ENCODE measurements around the gene DOCK4.

Gene DOCK4

DNA sequence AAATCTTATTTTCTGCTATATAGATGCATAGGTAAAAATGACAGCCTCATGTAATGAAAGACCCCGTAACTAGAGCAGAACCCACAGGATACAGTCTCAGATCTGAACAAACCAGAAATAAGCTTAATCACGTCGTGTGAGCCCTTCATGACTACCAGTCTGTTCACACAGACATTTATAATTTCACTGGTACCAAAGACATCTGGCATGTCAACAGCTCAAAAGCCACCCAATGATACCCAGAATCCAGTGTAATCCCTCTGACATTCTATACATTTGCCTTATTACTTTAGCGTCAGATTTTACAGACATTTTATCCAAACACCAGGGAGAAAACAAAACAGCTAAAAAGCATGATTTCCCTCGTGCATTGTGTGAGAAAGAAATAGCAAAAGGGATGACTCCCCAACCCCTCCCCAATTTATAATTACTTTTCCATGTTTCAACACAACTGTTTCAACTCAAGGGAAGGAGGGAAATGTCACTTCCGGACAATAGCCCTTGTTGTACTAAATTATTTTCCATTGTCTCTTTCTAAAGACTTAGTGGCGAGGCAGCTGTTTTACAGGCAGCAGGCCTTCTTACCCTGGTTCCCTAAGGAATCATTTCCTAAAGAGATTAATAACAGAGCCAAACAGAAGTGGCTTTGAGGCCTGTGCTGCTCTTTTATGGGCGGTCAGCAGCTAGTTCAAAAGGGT is 33.2 kb downstream of the DOCK4 start:
- DNase-seq (ENCODE audit: extremely low spot score) = no peak
- ChIA-PET POLR2A (no interaction called here), CTCF (interaction anchor here (1.3 to 1.6 kb wide), 2 partner anchors 9 to 15 kb away, joined by 3 read pairs; no protein-coding TSS in a partner anchor)
- TF ChIP-seq, protein P1, sequence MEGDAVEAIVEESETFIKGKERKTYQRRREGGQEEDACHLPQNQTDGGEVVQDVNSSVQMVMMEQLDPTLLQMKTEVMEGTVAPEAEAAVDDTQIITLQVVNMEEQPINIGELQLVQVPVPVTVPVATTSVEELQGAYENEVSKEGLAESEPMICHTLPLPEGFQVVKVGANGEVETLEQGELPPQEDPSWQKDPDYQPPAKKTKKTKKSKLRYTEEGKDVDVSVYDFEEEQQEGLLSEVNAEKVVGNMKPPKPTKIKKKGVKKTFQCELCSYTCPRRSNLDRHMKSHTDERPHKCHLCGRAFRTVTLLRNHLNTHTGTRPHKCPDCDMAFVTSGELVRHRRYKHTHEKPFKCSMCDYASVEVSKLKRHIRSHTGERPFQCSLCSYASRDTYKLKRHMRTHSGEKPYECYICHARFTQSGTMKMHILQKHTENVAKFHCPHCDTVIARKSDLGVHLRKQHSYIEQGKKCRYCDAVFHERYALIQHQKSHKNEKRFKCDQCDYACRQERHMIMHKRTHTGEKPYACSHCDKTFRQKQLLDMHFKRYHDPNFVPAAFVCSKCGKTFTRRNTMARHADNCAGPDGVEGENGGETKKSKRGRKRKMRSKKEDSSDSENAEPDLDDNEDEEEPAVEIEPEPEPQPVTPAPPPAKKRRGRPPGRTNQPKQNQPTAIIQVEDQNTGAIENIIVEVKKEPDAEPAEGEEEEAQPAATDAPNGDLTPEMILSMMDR (IDR thresholded peaks at IDR 0.05; ENCODE audit: control extremely low read depth, extremely low read depth, low read depth, missing control alignments) = no peak

- TF ChIP-seq, protein P1 (IDR thresholded peaks at IDR 0.05; ENCODE audit: control extremely low read depth, extremely low read depth, low read depth, missing control alignments) = no peak
- ChIA-PET CTCF (no interaction called here), POLR2A (no interaction called here)
- no peak for DNase-seq (ENCODE audit: extremely low spot score)
These were observed 34.5 kb downstream of the DOCK4 start for GRCh38 chr7:112171673-112172072.

DNA sequence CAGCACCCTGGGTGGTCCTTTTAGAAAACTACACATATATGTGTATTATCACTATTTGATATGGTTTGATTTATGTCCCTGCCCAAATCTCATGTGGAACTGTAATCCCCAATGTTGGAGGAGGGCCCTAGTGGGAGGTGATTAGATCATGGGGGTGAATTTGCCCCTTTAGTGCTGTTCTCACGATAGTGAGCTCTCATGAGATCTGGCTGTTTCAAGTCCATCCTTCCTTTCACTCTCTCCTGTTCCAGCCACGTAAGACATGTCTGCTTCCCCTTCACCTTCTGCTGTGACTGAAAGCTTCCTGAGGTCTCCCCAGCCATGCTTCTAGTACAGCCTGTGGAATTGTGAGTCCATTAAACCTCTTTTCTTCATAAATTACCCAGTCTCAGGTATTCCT is 37.3 kb downstream of the DOCK4 start:
- POLR2A ChIA-PET = no interaction called here
- CTCF ChIA-PET = no interaction called here
- DNase-seq (ENCODE audit: extremely low spot score) = no peak
- TF ChIP-seq, protein P1 (IDR thresholded peaks at IDR 0.05; ENCODE audit: control extremely low read depth, extremely low read depth, low read depth, missing control alignments) = no peak

- CTCF ChIA-PET = interaction anchor here (1.9 kb wide), 1 partner anchor 11 kb away, joined by 7 read pairs; no protein-coding TSS in a partner anchor
- TF ChIP-seq, protein P1 (IDR thresholded peaks at IDR 0.05; ENCODE audit: control extremely low read depth, extremely low read depth, low read depth, missing control alignments) = no peak
- no peak for DNase-seq (ENCODE audit: extremely low spot score)
- POLR2A ChIA-PET = no interaction called here
These were observed 39.1 kb downstream of the DOCK4 start for GRCh38 chr7:112167147-112167546.

DNA sequence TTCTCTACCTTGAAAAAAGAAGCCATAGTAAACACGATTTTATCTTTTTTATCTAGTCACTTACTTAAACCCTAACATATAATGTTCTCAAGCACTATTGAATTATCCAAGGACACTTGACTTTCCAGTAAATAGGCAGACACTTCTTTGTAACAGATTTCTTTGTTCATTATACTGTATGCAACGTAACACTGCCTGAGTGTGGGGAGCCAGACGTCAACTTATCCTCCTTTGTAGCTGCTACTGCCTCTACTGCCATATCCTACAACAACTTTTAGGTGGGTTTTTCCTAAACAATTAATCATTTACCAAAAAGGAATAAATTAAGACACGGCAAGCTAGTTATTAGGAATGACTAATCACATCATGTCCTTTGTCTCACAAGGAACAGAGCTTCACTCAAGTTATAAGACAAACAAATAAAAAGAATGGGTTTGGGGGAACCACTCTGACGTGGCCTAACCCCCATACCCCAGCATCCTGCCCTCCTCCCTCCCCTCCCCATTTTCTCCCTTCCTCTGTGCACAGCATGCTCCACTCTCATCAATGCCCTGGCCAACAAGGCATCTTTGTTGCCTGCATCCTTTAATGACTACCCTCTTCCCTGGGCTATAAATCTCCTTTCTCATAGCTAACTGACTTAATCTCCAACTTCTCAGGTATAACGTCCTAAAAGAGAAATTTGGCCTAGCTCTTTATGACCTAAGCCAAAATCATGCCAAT is 43.3 kb downstream of the DOCK4 start:
- ChIA-PET CTCF (no interaction called here), POLR2A (interaction anchor here (1.5 kb wide), 1 partner anchor 287 kb away, joined by 3 read pairs; the partner anchor contains the start of gene IFRD1)
- no peak for DNase-seq (ENCODE audit: extremely low spot score)
- TF ChIP-seq, protein P1 (IDR thresholded peaks at IDR 0.05; ENCODE audit: control extremely low read depth, extremely low read depth, low read depth, missing control alignments) = no peak

DNA sequence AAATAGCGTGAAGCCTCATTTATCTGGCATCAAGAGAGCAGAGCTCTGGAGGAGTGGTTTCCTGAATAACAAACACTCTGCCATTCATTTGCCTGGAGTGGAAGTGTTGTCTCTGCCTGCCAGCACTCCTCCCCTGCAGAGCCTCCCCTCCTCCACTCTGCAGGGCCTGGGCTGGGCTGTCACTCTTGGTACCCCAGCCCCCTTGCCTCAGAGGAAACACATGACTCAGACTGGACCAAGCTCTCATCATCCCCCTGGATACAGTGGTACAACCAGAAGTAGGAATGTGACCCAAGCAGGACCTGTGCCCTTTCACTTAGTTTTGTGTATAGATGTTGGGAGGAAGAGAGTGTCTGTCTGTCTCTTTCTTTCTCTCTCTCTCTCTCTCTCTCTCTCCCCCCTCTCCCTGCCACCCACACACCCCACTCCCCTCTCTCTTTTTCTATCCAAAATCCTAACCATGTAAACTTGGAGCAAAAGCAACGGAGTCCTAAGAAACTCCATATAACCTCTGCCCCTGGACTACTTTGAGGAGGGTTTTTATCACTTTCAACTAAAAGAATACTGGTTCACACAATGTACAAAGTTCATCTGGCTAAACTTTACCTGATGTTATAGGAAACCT is 43.9 kb downstream of the DOCK4 start:
- ChIA-PET POLR2A (no interaction called here), CTCF (no interaction called here)
- no peak for DNase-seq (ENCODE audit: extremely low spot score)
- TF ChIP-seq, protein P1 (IDR thresholded peaks at IDR 0.05; ENCODE audit: control extremely low read depth, extremely low read depth, low read depth, missing control alignments) = no peak

Data from GM10248 (cell line).